HG02870 (cell line): Measurements from ENCODE around the gene NMT1.
"Not testable (repeated sequence)": the region's sequence is repeated elsewhere in the genome, so short reads cannot be mapped to it uniquely, and the experiment has no call there.

Experiments used
- ATAC-seq: cut with Tn5 transposase; IDR thresholded peaks from one replicate; pipeline ENCODE4 v1.9.1; 2021; ENCODE audit warnings: mild to moderate bottlenecking, moderate library complexity; ENCODE audit not compliant: unreplicated experiment

Gene NMT1

GRCh38 chr17:45117848-45118646 lies 56.9 kb downstream of the NMT1 start:
- ATAC-seq: no peak

GRCh38 chr17:45118691-45119090 lies 57.6 kb downstream of the NMT1 start:
- no peak for ATAC-seq

DNA sequence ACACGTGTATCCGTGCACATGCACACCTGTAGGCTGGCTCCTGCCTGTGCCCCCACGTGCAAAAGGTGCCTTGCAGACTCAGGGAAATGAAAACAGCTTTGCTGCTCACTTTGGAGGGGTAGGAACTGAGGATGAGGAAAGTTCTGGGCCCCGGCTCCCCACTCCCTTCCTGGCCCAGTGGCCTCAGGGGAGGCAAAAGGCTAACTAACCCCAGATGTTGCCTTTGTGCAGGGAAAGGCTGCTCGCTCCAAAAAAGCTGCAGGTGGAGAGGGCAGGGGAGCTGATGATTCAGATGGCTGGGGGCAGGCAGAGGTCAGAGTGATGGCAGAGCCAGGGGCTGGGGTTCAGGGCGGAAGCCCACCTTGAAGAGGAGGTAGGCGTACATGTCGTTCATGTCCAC lies 58.8 kb downstream of the NMT1 start:
- no peak for ATAC-seq

DNA sequence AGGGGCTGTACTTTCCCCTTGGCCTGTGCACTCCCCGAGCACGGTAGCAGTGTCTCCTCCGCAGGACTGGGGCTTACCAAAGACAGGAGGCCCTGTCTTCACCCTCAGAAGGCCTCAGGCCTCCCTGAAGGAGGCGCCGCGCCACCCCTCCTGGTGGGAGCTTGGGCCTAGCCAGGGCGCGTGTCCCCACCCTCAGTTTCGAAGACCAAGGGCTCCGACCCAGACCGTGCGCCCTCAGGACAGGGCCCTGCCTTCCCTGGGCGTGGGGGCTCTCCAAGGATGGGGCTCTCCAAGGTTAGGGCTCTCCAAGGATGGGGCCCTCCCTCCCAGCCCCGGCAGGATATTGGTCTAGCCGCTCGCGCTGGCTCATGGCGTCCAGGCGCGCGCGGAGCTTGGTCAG lies 59.4 kb downstream of the NMT1 start:
- no peak for ATAC-seq

DNA sequence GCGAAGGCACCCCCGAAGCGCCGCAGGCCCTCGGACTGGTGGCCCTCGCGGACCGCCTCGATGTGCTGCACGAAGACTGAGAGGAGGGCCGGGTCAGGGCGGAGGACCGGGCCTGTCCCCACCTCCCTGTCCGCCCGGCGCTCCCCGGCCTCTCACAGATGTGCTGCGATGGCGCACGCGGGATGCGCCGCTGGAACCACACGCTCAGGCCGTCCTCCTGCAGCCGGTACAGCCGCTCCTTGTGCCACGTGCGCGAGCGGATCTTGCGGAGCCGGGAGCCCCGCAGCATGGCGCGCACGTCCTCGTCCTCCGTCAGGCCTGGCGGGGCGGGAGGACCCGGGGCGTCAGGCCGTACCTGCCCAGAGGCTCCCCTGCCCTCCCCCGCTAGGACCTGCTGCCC lies 59.9 kb downstream of the NMT1 start:
- no peak for ATAC-seq

- no peak for ATAC-seq
Measured at GRCh38 chr17:45123076-45123770, 62.1 kb downstream of the NMT1 start.

DNA sequence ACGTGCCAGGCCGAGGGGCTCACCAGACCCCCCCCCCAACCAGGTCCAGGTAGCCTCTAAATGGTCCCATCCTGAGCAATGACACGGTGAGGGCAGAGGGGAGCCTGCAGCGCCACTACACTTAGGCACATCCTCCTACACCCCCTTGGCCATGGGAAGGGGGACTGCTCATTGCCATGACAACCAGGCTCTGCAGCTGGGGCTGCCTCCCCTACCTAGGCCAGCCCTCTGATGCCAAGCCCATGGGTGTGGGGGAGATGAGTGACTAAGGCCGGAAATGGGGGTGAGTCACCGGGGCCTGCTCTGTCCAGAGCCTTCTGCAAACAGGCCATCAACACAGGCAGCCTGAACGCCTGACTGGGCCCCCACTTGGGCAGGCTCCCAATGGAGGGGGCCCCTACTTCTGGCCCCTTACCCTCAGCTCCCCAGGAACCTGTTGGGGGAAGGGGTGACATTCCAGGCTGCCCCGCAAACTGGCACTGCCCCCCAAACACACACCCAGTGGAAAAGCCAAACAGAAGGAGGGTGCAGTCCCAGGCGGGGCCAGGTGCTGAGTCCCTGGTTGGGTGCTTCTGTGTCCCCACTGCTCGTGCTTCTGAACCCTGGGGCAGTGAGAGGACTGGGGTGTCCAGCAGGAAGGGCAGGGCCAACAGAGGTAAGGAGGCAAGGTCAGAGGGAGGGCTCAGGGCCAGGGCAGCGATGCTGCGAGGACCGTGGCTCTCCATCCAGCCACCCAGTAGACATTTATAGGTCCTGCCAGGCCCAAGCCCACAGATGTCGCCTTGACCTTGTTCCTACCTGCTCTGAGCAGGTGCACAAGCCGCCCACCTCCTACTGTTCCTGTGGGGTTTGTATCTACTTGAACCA lies 63.0 kb downstream of the NMT1 start:
- ATAC-seq: no peak

DNA sequence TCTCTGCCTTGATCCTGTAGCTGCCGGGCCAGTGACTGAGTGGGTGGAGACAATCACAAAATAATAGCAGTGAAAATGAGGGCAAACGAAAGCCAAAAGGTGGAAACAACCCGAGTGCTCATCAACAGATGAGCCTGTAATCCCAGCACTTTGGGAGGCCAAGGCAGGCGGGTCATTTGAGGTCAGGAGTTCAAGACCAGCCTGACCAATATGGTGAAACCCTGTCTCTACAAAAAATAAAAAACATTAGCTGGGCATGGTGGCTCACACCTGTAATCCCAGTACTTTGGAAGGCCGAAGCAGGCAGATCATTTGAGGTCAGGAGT lies 63.6 kb downstream of the NMT1 start:
- not testable (repeated sequence) for ATAC-seq

DNA sequence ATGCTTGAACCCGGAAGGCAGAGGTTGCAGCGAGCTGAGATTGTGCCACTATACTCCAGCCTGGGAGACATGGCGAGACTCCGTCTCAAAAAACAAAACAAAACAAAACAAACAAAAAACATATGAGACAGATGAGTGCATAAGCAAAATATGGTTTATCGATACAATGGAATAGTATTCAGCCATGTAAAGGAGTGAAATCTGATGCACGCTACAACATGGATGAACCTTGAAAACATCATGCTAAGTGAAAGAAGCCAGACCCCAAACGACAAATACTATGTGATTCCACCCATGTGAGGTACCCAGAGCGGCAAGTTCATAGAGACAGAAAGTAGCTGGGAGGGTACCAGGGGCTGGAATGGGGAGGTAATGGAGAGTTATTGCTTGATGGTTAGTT lies 64.4 kb downstream of the NMT1 start:
- no peak for ATAC-seq

DNA sequence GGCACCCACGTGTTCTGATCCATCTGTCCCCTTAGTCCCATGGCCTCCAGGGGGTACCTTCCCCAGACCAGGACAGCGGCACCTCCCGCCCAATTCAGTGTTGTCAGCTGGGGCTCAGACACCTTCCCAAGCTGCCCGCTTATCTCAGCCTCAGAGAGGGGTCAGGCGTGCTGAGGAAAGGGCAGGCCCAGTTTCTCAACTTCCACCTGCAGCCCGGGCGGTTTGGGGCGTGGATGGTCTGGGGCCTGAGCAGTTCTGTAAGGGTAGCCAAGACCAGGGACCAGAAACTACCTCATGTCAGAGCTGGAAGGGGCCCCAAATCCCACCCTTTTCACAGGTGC lies 66.1 kb downstream of the NMT1 start:
- ATAC-seq: no peak

DNA sequence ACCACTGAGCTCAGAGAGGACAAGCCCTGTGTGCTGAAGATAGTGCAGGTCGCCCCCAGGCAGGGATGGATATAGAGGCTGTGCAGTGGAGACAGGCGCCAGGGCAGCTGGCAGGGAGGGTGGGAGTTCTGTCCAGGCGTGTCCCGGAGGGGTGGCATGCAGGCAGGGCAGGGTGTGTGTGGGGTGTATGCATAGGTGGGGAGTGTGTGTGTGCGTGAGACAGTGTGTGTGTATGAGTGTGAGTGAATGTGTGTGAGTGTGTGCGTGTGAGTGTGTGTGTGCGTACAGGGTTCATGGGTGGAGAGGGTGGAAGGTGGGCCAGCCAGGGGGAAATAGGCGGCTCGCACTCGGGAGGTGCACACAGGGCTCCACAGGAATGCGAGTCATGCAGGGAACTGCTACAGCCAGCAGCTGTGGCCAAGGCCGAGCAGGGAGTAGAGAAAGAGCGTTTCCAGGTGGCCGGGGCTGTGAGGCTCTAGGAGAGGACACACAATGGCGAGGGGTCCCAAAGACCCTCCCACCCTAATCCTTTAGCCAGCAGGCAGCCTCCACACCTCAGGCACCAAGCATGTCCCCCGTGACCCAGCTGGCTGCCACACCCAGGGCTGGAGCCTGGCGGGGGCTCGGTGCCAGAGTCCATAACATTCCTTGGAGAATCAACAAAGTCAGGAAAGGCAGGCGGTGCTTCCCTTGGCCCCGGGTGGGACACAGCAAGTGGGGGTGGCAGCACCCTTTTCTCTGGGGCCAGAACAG lies 66.6 kb downstream of the NMT1 start:
- ATAC-seq: no peak

- ATAC-seq: no peak
Measured at GRCh38 chr17:45128331-45128730, 67.2 kb downstream of the NMT1 start.

DNA sequence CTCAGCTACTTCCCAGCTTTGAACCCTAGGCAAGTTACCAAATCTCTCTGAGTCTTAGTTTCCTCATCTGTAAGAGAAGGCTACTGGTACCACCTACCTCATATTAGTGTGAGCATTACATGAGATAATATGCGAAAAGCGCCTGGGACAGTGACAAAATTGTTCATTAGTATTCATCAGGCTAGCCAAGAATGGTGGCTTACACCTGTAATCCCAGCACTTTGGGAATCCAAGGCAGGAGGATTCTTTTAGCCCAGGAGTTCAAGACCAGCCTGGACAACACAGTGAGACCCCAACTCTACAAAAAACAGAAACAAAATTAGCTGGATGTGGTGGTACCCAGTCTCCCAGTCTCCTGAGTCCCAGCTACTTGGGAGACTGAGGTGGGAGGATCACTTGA lies 67.9 kb downstream of the NMT1 start:
- ATAC-seq: no peak

DNA sequence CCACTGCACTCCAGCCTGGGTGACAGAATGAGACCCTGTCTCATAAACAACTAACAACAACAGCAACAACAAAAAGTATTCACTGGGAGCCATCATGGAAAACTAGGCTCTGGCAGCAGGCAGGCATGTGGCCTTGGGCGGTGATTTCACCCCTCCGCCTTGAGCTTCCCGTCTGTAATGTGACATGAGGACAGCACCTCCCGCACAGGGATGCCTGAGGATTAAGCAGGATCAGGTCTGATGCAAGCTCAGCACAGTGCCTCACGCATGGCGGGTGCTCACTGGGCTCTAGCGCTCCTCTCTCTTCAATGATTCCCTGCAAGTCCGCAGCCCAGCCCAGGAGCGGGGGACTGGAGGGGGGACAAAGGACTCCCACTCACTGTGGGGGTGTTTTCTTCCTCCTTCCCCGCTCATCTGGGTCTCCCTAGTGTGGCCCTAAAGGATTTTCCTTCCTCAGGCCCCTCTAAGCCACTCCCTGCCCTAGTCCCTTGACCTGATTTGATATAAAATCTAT lies 68.4 kb downstream of the NMT1 start:
- no peak for ATAC-seq

GRCh38 chr17:45129940-45130680 lies 69.0 kb downstream of the NMT1 start:
- ATAC-seq: no peak

GRCh38 chr17:45130681-45131615 lies 69.8 kb downstream of the NMT1 start:
- no peak for ATAC-seq

DNA sequence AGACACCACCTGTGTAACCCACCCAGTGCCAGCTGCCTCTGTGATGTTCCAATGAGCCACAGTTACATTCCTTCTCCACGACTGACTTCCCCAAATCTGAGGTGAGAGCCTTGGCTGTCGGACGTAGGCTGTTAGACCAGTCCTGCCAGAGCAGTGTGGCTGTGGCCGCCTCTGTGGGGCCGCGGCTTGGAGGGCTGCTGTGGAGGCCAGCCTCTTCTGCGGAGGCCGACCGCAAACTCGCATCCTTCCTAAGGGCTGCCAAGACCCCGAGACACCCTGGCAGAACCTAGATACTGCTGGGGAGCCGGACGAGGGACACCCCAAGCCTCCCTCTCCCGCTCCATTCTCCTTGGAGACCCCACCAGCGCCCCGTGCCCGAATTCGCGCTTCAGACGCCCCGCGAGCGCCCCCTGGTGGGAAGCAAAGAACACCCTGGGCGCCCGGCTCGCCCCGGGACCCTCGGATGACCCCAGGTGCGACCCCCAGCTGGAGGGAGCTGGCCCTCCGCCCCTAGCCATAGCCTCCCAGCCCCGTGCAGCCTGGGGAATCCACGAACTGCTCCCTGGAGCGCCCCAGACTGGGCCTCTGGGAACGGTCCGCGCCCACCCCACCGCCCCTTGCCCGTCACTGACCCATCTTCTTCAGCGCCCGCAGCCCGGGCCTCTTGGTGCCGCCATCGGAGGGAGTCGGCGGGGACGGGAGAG lies 70.7 kb downstream of the NMT1 start:
- no peak for ATAC-seq

DNA sequence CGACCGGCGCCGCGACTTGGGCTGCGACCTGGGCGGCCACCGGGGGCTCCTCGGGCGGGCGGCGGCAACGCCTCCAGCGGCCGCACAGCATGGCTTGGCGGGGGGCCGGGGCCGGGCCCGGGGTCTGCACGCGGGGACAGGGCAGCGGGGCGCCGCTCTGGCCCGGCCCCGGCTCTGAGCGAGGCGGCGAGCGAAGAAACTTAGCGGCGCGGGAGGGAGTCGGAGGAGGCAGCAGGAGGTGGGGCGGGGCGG lies 71.1 kb downstream of the NMT1 start, which contains the start of gene PLCD3:
PLCD3 (minus strand) TSS at position 196 of the 252 bp plus-strand sequence; CDS start at position 91, 105 bp downstream.
- ATAC-seq: no peak
